HepG2 (cell line): ENCODE results near the gene CYTH2. TPM values are rescaled to one million over a fixed set of nuclear protein-coding genes. Genes with fewer than 3 reads are reported as not detected.

ENCODE experiments used
- ATAC-seq: fragments of 200-7000 bp; cut with Tn5 transposase; 3 replicates; pipeline ENCODE4 v1.9.1; 2020; ENCODE audit warnings: mild to moderate bottlenecking, moderate library complexity
- BruUV-seq: library from RNA; stranded (reverse); fragments of 400-500 nt; replicated peaks from 2 replicates; lab custom pipeline; 2021; lab: Mats Ljungman, UMichigan
- CTCF ChIA-PET: fragments of 300-600 bp; formaldehyde crosslinking; extraction: SDS; loops from one replicate; lab custom pipeline; 2021; ENCODE audit warnings: low total read pairs, inconsistent platforms, low intra/inter-chr PET ratio; lab: Yijun Ruan, JAX
- POLR2A ChIA-PET: fragments of 350-600 bp; sonication (Branson Sonifier 250); formaldehyde crosslinking; loops from one replicate; lab custom pipeline; 2020; ENCODE audit warnings: antibody characterized with exemption, inconsistent platforms; lab: Yijun Ruan, JAX
- DNase-seq: peaks from one replicate; pipeline ENCODE4 v3.0.0-alpha.2; 2015; ENCODE audit warnings: low spot score
- FAIRE-seq: peaks from 3 replicates; lab custom pipeline; 2011; peaks lifted over from hg19 to GRCh38; lab: Jason Lieb, UNC
- H2AFZ ChIP-seq: one replicate; pipeline ENCODE4 v1.6.1; 2011; ENCODE audit warnings: low read length, inconsistent platforms
- H3K27ac ChIP-seq: fragments of 300-600 bp; 3 replicates; pipeline ENCODE4 v1.8.0; 2011; ENCODE audit warnings: mixed run types, mild to moderate bottlenecking, mixed read lengths, low read length, inconsistent platforms; ENCODE audit not compliant: insufficient read depth; ENCODE audit errors: extremely low read length
- H3K27me3 ChIP-seq, 2 experiments: fragments of 200-600 bp in 1 of 2; 2 replicates in 1 of 2; 3 replicates in 1 of 2; pipeline versions ENCODE4 v1.6.0 to v1.8.0; 2011; ENCODE audit warnings: low read length in 2 of 2, mild to moderate bottlenecking in 2 of 2, moderate library complexity in 2 of 2, inconsistent platforms in 1 of 2; ENCODE audit not compliant: insufficient read depth in 2 of 2, control insufficient read depth in 1 of 2
- H3K36me3 ChIP-seq, 2 experiments: fragments of 200-600 bp in 1 of 2; replicated peaks in 1 of 2; 2 replicates in 1 of 2; 3 replicates in 1 of 2; pipeline versions ENCODE4 v1.5.1 to v1.8.0; 2011; ENCODE audit warnings: low read length in 2 of 2, inconsistent platforms in 1 of 2; ENCODE audit not compliant: insufficient read depth in 2 of 2, control insufficient read depth in 1 of 2
- H3K4me1 ChIP-seq: 2 replicates; pipeline ENCODE4 v1.5.1; 2012; ENCODE audit warnings: low read length, inconsistent platforms; ENCODE audit not compliant: insufficient read depth
- H3K4me2 ChIP-seq: 2 replicates; pipeline ENCODE4 v1.6.0; 2011; ENCODE audit warnings: low read depth, low read length, inconsistent platforms
- H3K4me3 ChIP-seq, 3 experiments: fragments of 200-600 bp in 1 of 3; sonication (generic), shearing (Covaris generic) in 1 of 3; replicated peaks in 1 of 3; 2 replicates each; pipeline ENCODE4 v1.5.1; 2011 to 2016; ENCODE audit warnings: low read length in 3 of 3, inconsistent platforms in 2 of 3, low read depth in 2 of 3, mild to moderate bottlenecking in 2 of 3, control low read depth in 1 of 3, mixed read lengths in 1 of 3; ENCODE audit not compliant: insufficient read depth in 1 of 3
- H3K79me2 ChIP-seq: one replicate; pipeline ENCODE4 v1.6.1; 2011; ENCODE audit warnings: low read length, inconsistent platforms; ENCODE audit not compliant: insufficient read depth
- H3K9ac ChIP-seq: 2 replicates; pipeline ENCODE4 v1.6.0; 2011; ENCODE audit warnings: mild to moderate bottlenecking, low read depth, low read length, inconsistent platforms; ENCODE audit not compliant: insufficient read depth
- H3K9me3 ChIP-seq: 2 replicates; pipeline ENCODE4 v1.5.1; 2012; ENCODE audit warnings: mild to moderate bottlenecking, low read length
- H4K20me1 ChIP-seq: 2 replicates; pipeline ENCODE4 v1.6.0; 2011; ENCODE audit warnings: inconsistent platforms, mild to moderate bottlenecking, low read length, moderate library complexity; ENCODE audit not compliant: insufficient read depth
- DMTF1 ChIP-seq: sonication (generic); formaldehyde crosslinking; IDR thresholded peaks from 2 replicates; pipeline ENCODE4 v1.4.0; 2020; ENCODE audit warnings: mild to moderate bottlenecking, missing genetic modification reagents
- ERF ChIP-seq: IDR thresholded peaks from 2 replicates; pipeline ENCODE4 v1.6.1; 2018; ENCODE audit warnings: missing biosample characterization, missing genetic modification reagents
- ONECUT2 ChIP-seq: sonication (generic); formaldehyde crosslinking; IDR thresholded peaks from 2 replicates; pipeline ENCODE4 v1.4.0; 2020; ENCODE audit warnings: missing genetic modification reagents
- SAFB2 ChIP-seq: sonication (generic); formaldehyde crosslinking; IDR thresholded peaks from 2 replicates; pipeline ENCODE4 v1.5.1; 2020; ENCODE audit warnings: missing genetic modification reagents, low read depth, mild to moderate bottlenecking, borderline replicate concordance
- ZNF205 ChIP-seq: IDR thresholded peaks from 2 replicates; pipeline ENCODE4 v1.6.1; 2018; ENCODE audit warnings: missing biosample characterization, missing genetic modification reagents
- ZNF460 ChIP-seq: sonication (generic); formaldehyde crosslinking; IDR thresholded peaks from 2 replicates; pipeline ENCODE4 v1.5.1; 2020; ENCODE audit warnings: missing genetic modification reagents, mild to moderate bottlenecking, borderline replicate concordance
- ZNF788 ChIP-seq: sonication (generic); formaldehyde crosslinking; IDR thresholded peaks from 2 replicates; pipeline ENCODE4 v1.5.0; 2020; ENCODE audit warnings: mild to moderate bottlenecking, missing genetic modification reagents, borderline replicate concordance
- WGBS: methylation state at CpG from one replicate; pipeline ENCODE4 v1.1.6; 2017; ENCODE audit warnings: low lambda C conversion rate; 5-methylcytosine and 5-hydroxymethylcytosine counted together
- in situ Hi-C: cut with HindIII; loops from 2 replicates; pipeline ENCODE4 v1.10.0; 2017; ENCODE audit warnings: low pct_unique_long_range_greater_than_20kb; ENCODE audit not compliant: extremely low pct_ligation_motif_present
- intact Hi-C: fragments of 100-400 bp; cut with micrococcal nuclease; formaldehyde crosslinking; loops from one replicate; pipeline ENCODE4 v1.10.0; 2022; ENCODE audit not compliant: unreplicated experiment
- polyA plus RNA-seq, 8 experiments: library from polyadenylated mRNA; depleted of rRNA in 3 of 8; stranded (reverse) in 7 of 8; unstranded in 1 of 8; fragments of >200 nt; fragmentation: Illumina TruSeq in 4 of 8; extraction: Trizol in 4 of 8; gene quantifications; 2 replicates each; pipeline versions ENCODE4 v1.2.1 to v1.2.3, GENCODE V29; 2011 to 2016; ENCODE audit warnings: low read depth in 4 of 8, missing spikeins in 1 of 8, mixed read lengths in 1 of 8; ENCODE audit not compliant: insufficient read depth in 1 of 8
- total RNA-seq, 5 experiments: library from RNA; depleted of rRNA; stranded (reverse); fragments of >200 nt; fragmentation: Illumina TruSeq; extraction: Trizol; gene quantifications; 2 replicates each; pipeline ENCODE4 v1.2.3, GENCODE V29; 2016; ENCODE audit warnings: low read depth in 1 of 5
- TF ChIP-seq, protein P1 (sequence below): sonication (generic); formaldehyde crosslinking; IDR thresholded peaks from 2 replicates; pipeline ENCODE4 v1.8.0; 2022; ENCODE audit warnings: missing genetic modification reagents, mild to moderate bottlenecking, moderate library complexity, borderline replicate concordance
- TF ChIP-seq, protein P2 (sequence below): sonication (generic); formaldehyde crosslinking; IDR thresholded peaks from 2 replicates; pipeline ENCODE4 v1.4.0; 2020; ENCODE audit warnings: missing genetic modification reagents, borderline replicate concordance
- TF ChIP-seq, protein P3 (sequence below): sonication (generic); formaldehyde crosslinking; IDR thresholded peaks from 2 replicates; pipeline ENCODE4 v1.4.0; 2020; ENCODE audit warnings: missing genetic modification reagents, borderline replicate concordance

Gene CYTH2
- total and polyA plus RNA-seq, 2 of the 13 experiments (the other 11 are each of a cell fraction or from before 2014, with no cell fraction given) = 16.5 to 39.3 TPM

GRCh38 chr19:48530066-48530720 is 61.0 kb downstream of the CYTH2 start:
- WGBS = 28% methylated on average over 14 of the region's 20 CpGs
- no peak overlapping the region for H2AFZ ChIP-seq
- 0 out of 5 replicates have a peak, but pooled peaks cover 0 to 5% of the 10 kb centered on the region in 2 experiments for H3K27me3 ChIP-seq
- H3K36me3 ChIP-seq = no peaks in the 10 kb centered on the region
- no peaks in the 10 kb centered on the region for H4K20me1 ChIP-seq
- H3K79me2 ChIP-seq = no peaks in the 10 kb centered on the region
- no peak overlapping the region for H3K9ac ChIP-seq
- no peak for FAIRE-seq
- H3K27ac ChIP-seq = no peak overlapping the region
- no peak for DNase-seq
- H3K4me1 ChIP-seq = no peaks in the 10 kb centered on the region
- BruUV-seq = no TSS peak
- POLR2A ChIA-PET = no interaction called here
- TF ChIP-seq SAFB2 (no peak), ONECUT2 (no peak), ZNF460 (no peak), ERF (no peak), DMTF1 (CRISPR knock-in tag) (no peak), ZNF788 (no peak), ZNF205 (CRISPR knock-in tag) (no peak)
- TF ChIP-seq, protein P1, sequence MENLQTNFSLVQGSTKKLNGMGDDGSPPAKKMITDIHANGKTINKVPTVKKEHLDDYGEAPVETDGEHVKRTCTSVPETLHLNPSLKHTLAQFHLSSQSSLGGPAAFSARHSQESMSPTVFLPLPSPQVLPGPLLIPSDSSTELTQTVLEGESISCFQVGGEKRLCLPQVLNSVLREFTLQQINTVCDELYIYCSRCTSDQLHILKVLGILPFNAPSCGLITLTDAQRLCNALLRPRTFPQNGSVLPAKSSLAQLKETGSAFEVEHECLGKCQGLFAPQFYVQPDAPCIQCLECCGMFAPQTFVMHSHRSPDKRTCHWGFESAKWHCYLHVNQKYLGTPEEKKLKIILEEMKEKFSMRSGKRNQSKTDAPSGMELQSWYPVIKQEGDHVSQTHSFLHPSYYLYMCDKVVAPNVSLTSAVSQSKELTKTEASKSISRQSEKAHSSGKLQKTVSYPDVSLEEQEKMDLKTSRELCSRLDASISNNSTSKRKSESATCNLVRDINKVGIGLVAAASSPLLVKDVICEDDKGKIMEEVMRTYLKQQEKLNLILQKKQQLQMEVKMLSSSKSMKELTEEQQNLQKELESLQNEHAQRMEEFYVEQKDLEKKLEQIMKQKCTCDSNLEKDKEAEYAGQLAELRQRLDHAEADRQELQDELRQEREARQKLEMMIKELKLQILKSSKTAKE (CRISPR knock-in tag) = no peak
- TF ChIP-seq, protein P2, sequence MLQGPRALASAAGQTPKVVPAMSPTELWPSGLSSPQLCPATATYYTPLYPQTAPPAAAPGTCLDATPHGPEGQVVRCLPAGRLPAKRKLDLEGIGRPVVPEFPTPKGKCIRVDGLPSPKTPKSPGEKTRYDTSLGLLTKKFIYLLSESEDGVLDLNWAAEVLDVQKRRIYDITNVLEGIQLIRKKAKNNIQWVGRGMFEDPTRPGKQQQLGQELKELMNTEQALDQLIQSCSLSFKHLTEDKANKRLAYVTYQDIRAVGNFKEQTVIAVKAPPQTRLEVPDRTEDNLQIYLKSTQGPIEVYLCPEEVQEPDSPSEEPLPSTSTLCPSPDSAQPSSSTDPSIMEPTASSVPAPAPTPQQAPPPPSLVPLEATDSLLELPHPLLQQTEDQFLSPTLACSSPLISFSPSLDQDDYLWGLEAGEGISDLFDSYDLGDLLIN (CRISPR knock-in tag) = no peak
- TF ChIP-seq, protein P3, sequence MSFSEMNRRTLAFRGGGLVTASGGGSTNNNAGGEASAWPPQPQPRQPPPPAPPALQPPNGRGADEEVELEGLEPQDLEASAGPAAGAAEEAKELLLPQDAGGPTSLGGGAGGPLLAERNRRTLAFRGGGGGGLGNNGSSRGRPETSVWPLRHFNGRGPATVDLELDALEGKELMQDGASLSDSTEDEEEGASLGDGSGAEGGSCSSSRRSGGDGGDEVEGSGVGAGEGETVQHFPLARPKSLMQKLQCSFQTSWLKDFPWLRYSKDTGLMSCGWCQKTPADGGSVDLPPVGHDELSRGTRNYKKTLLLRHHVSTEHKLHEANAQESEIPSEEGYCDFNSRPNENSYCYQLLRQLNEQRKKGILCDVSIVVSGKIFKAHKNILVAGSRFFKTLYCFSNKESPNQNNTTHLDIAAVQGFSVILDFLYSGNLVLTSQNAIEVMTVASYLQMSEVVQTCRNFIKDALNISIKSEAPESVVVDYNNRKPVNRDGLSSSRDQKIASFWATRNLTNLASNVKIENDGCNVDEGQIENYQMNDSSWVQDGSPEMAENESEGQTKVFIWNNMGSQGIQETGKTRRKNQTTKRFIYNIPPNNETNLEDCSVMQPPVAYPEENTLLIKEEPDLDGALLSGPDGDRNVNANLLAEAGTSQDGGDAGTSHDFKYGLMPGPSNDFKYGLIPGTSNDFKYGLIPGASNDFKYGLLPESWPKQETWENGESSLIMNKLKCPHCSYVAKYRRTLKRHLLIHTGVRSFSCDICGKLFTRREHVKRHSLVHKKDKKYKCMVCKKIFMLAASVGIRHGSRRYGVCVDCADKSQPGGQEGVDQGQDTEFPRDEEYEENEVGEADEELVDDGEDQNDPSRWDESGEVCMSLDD = no peak
- H3K4me3 ChIP-seq = no peak overlapping the region
- no peak overlapping the region for H3K4me2 ChIP-seq
- CTCF ChIA-PET = no interaction called here
- H3K9me3 ChIP-seq = peaks cover 14% of the 10 kb centered on the region; the same call in 1 of the 2 replicates
- intact Hi-C loops (no loop called here), in situ Hi-C loops (no loop called here)
- no peak for ATAC-seq
